H9 (cell line): ENCODE data around the gene LAMB1. TPM values are rescaled to one million over a fixed set of nuclear protein-coding genes. Genes with fewer than 3 reads are reported as not detected.

Source experiments
- DNase-seq: peaks from one replicate; pipeline ENCODE4 v3.0.0-alpha.2; 2017
- H2AFZ ChIP-seq: one replicate; pipeline ENCODE4 v1.6.1; 2013; ENCODE audit warnings: mild to moderate bottlenecking, low read length, control low read depth, moderate library complexity
- H2AK5ac ChIP-seq: 2 replicates; pipeline ENCODE4 v1.6.1; 2013; ENCODE audit warnings: low read length, control low read depth, mixed read lengths; ENCODE audit not compliant: insufficient read length
- H2BK120ac ChIP-seq: one replicate; pipeline ENCODE4 v1.6.1; 2013; ENCODE audit warnings: low read depth, mild to moderate bottlenecking, low read length, control low read depth, inconsistent platforms; ENCODE audit not compliant: poor library complexity, severe bottlenecking
- H2BK12ac ChIP-seq: 2 replicates; pipeline ENCODE4 v1.6.1; 2013; ENCODE audit warnings: low read length, control low read depth, mixed read lengths, low read depth; ENCODE audit not compliant: insufficient read length
- H2BK15ac ChIP-seq: 2 replicates; pipeline ENCODE4 v1.6.1; 2013; ENCODE audit warnings: low read depth, low read length, control low read depth
- H2BK20ac ChIP-seq: one replicate; pipeline ENCODE4 v1.6.1; 2013; ENCODE audit warnings: low read depth, mild to moderate bottlenecking, low read length, control low read depth, inconsistent platforms; ENCODE audit not compliant: poor library complexity, severe bottlenecking
- H2BK5ac ChIP-seq: 2 replicates; pipeline ENCODE4 v1.6.1; 2013; ENCODE audit warnings: low read length, control low read depth, mixed read lengths; ENCODE audit not compliant: insufficient read length
- H3K14ac ChIP-seq: 2 replicates; pipeline ENCODE4 v1.6.1; 2013; ENCODE audit warnings: low read length, control low read depth; ENCODE audit not compliant: insufficient read depth
- H3K18ac ChIP-seq: 2 replicates; pipeline ENCODE4 v1.6.1; 2013; ENCODE audit warnings: low read depth, mild to moderate bottlenecking, mixed read lengths, low read length, control low read depth; ENCODE audit not compliant: insufficient read length
- H3K23ac ChIP-seq: 2 replicates; pipeline ENCODE4 v1.6.1; 2013; ENCODE audit warnings: low read length, control low read depth, mixed read lengths, low read depth; ENCODE audit not compliant: insufficient read length
- H3K23me2 ChIP-seq: 2 replicates; pipeline ENCODE4 v1.6.1; 2013; ENCODE audit warnings: low read depth, mild to moderate bottlenecking, mixed read lengths, low read length, control low read depth; ENCODE audit not compliant: insufficient read length, poor library complexity, severe bottlenecking
- H3K27ac ChIP-seq: 2 replicates; pipeline ENCODE4 v1.5.1; 2013; ENCODE audit warnings: low read length, control low read depth, mixed read lengths, low read depth; ENCODE audit not compliant: insufficient read length
- H3K27me3 ChIP-seq: 2 replicates; pipeline ENCODE4 v1.6.1; 2013; ENCODE audit warnings: low read length, control low read depth, inconsistent platforms; ENCODE audit not compliant: insufficient read depth
- H3K4ac ChIP-seq: 2 replicates; pipeline ENCODE4 v1.6.1; 2013; ENCODE audit warnings: low read depth, mild to moderate bottlenecking, control low read depth, inconsistent platforms, low read length, moderate library complexity
- H3K4me1 ChIP-seq: 2 replicates; pipeline ENCODE4 v1.6.1; 2013; ENCODE audit warnings: low read length, control low read depth, inconsistent platforms; ENCODE audit not compliant: insufficient read depth
- H3K4me2 ChIP-seq: 2 replicates; pipeline ENCODE4 v1.6.1; 2013; ENCODE audit warnings: low read length, control low read depth, mixed read lengths; ENCODE audit not compliant: insufficient read length, insufficient read depth
- H3K56ac ChIP-seq: 2 replicates; pipeline ENCODE4 v1.6.1; 2013; ENCODE audit warnings: low read depth, mild to moderate bottlenecking, mixed read lengths, low read length, control low read depth; ENCODE audit not compliant: insufficient read length
- H3K79me1 ChIP-seq: 2 replicates; pipeline ENCODE4 v1.6.1; 2013; ENCODE audit warnings: low read depth, mild to moderate bottlenecking, moderate library complexity, low read length, control low read depth, inconsistent platforms; ENCODE audit not compliant: insufficient read depth, poor library complexity, severe bottlenecking
- H3K79me2 ChIP-seq: 2 replicates; pipeline ENCODE4 v1.6.1; 2013; ENCODE audit warnings: low read length, control low read depth, inconsistent platforms; ENCODE audit not compliant: insufficient read depth
- H3K9ac ChIP-seq: 2 replicates; pipeline ENCODE4 v1.6.1; 2013; ENCODE audit warnings: low read length, control low read depth, mixed read lengths; ENCODE audit not compliant: insufficient read length; ENCODE audit errors: extremely low read depth
- H3K9me3 ChIP-seq: one replicate; pipeline ENCODE4 v1.6.1; 2013; ENCODE audit warnings: low read depth, low read length, inconsistent platforms; ENCODE audit not compliant: control insufficient read depth
- H3T11ph ChIP-seq: one replicate; pipeline ENCODE4 v1.6.1; 2013; ENCODE audit warnings: mild to moderate bottlenecking, low read length, control low read depth, inconsistent platforms
- H4K20me1 ChIP-seq: one replicate; pipeline ENCODE4 v1.6.1; 2013; ENCODE audit not compliant: control insufficient read depth, insufficient read length, insufficient read depth
- H4K5ac ChIP-seq: 2 replicates; pipeline ENCODE4 v1.6.1; 2013; ENCODE audit warnings: low read depth, mild to moderate bottlenecking, mixed read lengths, low read length, control low read depth; ENCODE audit not compliant: insufficient read length
- H4K8ac ChIP-seq: replicated peaks from 2 replicates; pipeline ENCODE4 v1.6.1; 2013; ENCODE audit warnings: low read length, control low read depth, mixed read lengths, low read depth; ENCODE audit not compliant: insufficient read length
- H4K91ac ChIP-seq: 2 replicates; pipeline ENCODE4 v1.6.1; 2013; ENCODE audit warnings: low read depth, mild to moderate bottlenecking, moderate library complexity, mixed read lengths, low read length, control low read depth; ENCODE audit not compliant: insufficient read length
- H3K27ac Mint-ChIP-seq, 3 experiments: 2 replicates in 2 of 3; 3 replicates in 1 of 3; pipeline ENCODE4 v1.8.0; 2020 to 2021; ENCODE audit warnings: mixed read lengths in 3 of 3, mild to moderate bottlenecking in 1 of 3, moderate library complexity in 1 of 3
- H3K27me3 Mint-ChIP-seq: 2 replicates; pipeline ENCODE4 v1.8.0; 2021; ENCODE audit warnings: low read depth, mild to moderate bottlenecking, moderate library complexity, mixed read lengths
- H3K36me3 Mint-ChIP-seq, 3 experiments: 2 replicates in 2 of 3; 3 replicates in 1 of 3; pipeline ENCODE4 v1.8.0; 2020 to 2021; ENCODE audit warnings: low read depth in 3 of 3, mixed read lengths in 3 of 3; ENCODE audit not compliant: insufficient read depth in 1 of 3
- H3K4me1 Mint-ChIP-seq, 2 experiments: 2 replicates each; pipeline ENCODE4 v1.8.0; 2020; ENCODE audit warnings: mixed read lengths in 2 of 2
- H3K4me3 Mint-ChIP-seq, 2 experiments: 2 replicates in 1 of 2; 3 replicates in 1 of 2; pipeline ENCODE4 v1.8.0; 2020 to 2021; ENCODE audit warnings: mild to moderate bottlenecking in 2 of 2, mixed read lengths in 2 of 2, moderate library complexity in 1 of 2
- H3K9me3 Mint-ChIP-seq, 2 experiments: 2 replicates in 1 of 2; 3 replicates in 1 of 2; pipeline ENCODE4 v1.8.0; 2020; ENCODE audit warnings: mild to moderate bottlenecking in 2 of 2, mixed read lengths in 2 of 2, moderate library complexity in 1 of 2
- total RNA-seq: library from RNA; stranded (reverse); gene quantifications from 2 replicates; pipeline ENCODE4 v1.2.1, GENCODE V29; 2021
- TF ChIP-seq, protein P1 (sequence below): fragments of 200-600 bp; sonication (generic); conservative IDR thresholded peaks from 3 replicates; pipeline ENCODE4 v1.8.0; 2021; ENCODE audit warnings: antibody characterized with exemption, mild to moderate bottlenecking

LAMB1 gene
- total RNA-seq, 1 experiment from 2014 or later: 75.8 TPM

DNA sequence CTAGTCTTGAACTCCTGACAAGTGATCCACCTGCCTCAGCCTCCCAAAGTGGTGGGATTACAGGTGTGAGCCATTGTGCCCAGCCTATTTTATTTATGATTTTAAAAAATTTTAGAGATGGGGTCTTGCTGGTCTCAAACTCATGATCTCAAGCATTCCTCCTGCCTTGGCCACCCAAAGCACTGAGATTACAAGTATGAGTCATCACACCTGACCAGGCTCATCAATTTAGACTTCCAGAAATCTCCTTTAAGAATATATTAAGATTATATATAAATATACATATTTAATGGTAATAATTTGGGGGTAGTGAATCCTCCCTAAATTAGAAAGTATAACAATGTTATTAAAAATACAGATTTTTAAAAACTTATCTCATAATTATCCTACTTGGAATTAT is 29.1 kb downstream of the LAMB1 start:
- Histone ChIP-seq H4K8ac (no peak overlapping the region), H4K20me1 (no peaks in the 10 kb centered on the region), H3K9me3 (no peaks in the 10 kb centered on the region), H2AFZ (no peak overlapping the region), H3T11ph (no peak overlapping the region), H3K4me1 (peaks cover 9% of the 10 kb centered on the region; the same call in 1 of the 2 replicates), H3K9ac (no peak overlapping the region), H3K27me3 (no peaks in the 10 kb centered on the region), H3K18ac (no peak overlapping the region), H3K79me1 (no peaks in the 10 kb centered on the region), H3K79me2 (no peaks in the 10 kb centered on the region), H4K5ac (no peak overlapping the region), H3K56ac (no peak overlapping the region), H2BK120ac (no peak overlapping the region), H3K23ac (no peak overlapping the region), H2BK15ac (no peak overlapping the region), H3K27ac (no peak overlapping the region), H3K4ac (no peak overlapping the region), H4K91ac (no peak overlapping the region), H2BK12ac (no peak overlapping the region), H2AK5ac (no peak overlapping the region), H3K23me2 (no peaks in the 10 kb centered on the region), H2BK20ac (no peak overlapping the region), H3K14ac (no peak overlapping the region), H3K4me2 (no peak overlapping the region), H2BK5ac (no peak overlapping the region)
- H3K36me3 Mint-ChIP-seq: peaks cover 23 to 72% (median 56%) of the 10 kb centered on the region in 3 experiments; a peak in 6 of 7 replicates
- peaks cover 29 to 33% of the 10 kb centered on the region in 2 experiments for H3K4me1 Mint-ChIP-seq
- no peak overlapping the region for H3K27ac Mint-ChIP-seq
- TF ChIP-seq, protein P1, sequence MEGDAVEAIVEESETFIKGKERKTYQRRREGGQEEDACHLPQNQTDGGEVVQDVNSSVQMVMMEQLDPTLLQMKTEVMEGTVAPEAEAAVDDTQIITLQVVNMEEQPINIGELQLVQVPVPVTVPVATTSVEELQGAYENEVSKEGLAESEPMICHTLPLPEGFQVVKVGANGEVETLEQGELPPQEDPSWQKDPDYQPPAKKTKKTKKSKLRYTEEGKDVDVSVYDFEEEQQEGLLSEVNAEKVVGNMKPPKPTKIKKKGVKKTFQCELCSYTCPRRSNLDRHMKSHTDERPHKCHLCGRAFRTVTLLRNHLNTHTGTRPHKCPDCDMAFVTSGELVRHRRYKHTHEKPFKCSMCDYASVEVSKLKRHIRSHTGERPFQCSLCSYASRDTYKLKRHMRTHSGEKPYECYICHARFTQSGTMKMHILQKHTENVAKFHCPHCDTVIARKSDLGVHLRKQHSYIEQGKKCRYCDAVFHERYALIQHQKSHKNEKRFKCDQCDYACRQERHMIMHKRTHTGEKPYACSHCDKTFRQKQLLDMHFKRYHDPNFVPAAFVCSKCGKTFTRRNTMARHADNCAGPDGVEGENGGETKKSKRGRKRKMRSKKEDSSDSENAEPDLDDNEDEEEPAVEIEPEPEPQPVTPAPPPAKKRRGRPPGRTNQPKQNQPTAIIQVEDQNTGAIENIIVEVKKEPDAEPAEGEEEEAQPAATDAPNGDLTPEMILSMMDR: no peak
- no peak for DNase-seq
- H3K4me3 Mint-ChIP-seq: no peak overlapping the region
- no peaks in the 10 kb centered on the region for H3K27me3 Mint-ChIP-seq
- H3K9me3 Mint-ChIP-seq: no peaks in the 10 kb centered on the region
